WTC11 (cell line): ENCODE results near the gene LHX5. TPM values are rescaled to one million over a fixed set of nuclear protein-coding genes. Genes with fewer than 3 reads are reported as not detected.

Experiments used
- ATAC-seq: fragments of 200-7000 bp; cut with Tn5 transposase; 2 replicates; pipeline ENCODE4 v1.10.0; 2021; ENCODE audit warnings: mild to moderate bottlenecking, moderate library complexity
- CTCF ChIA-PET: fragments of 300-600 bp; sonication (Branson Sonifier 250); formaldehyde crosslinking; loops from one replicate; lab custom pipeline; 2021; ENCODE audit warnings: antibody characterized with exemption; lab: Charles Lee
- POLR2A ChIA-PET: fragments of 350-600 bp; sonication (Branson Sonifier 250); formaldehyde crosslinking; loops from one replicate; lab custom pipeline; 2021; ENCODE audit warnings: antibody characterized with exemption; lab: Charles Lee
- DNase-seq: peaks from one replicate; pipeline ENCODE4 v3.0.0; 2021; ENCODE audit warnings: low spot score
- H3K27ac Mint-ChIP-seq: 2 replicates; pipeline ENCODE4 v1.8.0; 2021; ENCODE audit warnings: mixed read lengths
- H3K27me3 Mint-ChIP-seq: 2 replicates; pipeline ENCODE4 v1.8.0; 2021; ENCODE audit warnings: low read depth, mild to moderate bottlenecking, moderate library complexity, mixed read lengths
- H3K36me3 Mint-ChIP-seq: 2 replicates; pipeline ENCODE4 v1.8.0; 2021; ENCODE audit warnings: mixed read lengths
- H3K4me1 Mint-ChIP-seq: 2 replicates; pipeline ENCODE4 v1.8.0; 2022; ENCODE audit warnings: mixed read lengths
- H3K4me3 Mint-ChIP-seq: 2 replicates; pipeline ENCODE4 v1.8.0; 2021; ENCODE audit warnings: mild to moderate bottlenecking, moderate library complexity, mixed read lengths
- H3K9me3 Mint-ChIP-seq: 2 replicates; pipeline ENCODE4 v1.8.0; 2021; ENCODE audit warnings: mixed read lengths
- AFF4 ChIP-seq: sonication (generic); formaldehyde crosslinking; IDR thresholded peaks from 2 replicates; pipeline ENCODE4 v1.8.1; 2023; ENCODE audit warnings: mild to moderate bottlenecking, missing genetic modification reagents, borderline replicate concordance
- ATF2 ChIP-seq: sonication (generic); formaldehyde crosslinking; IDR thresholded peaks from 2 replicates; pipeline ENCODE4 v1.8.1; 2022; ENCODE audit warnings: low read depth, missing genetic modification reagents, borderline replicate concordance
- E2F5 ChIP-seq: sonication (generic); formaldehyde crosslinking; IDR thresholded peaks from 2 replicates; pipeline ENCODE4 v1.8.1; 2022; ENCODE audit warnings: mild to moderate bottlenecking, moderate library complexity, missing genetic modification reagents
- ETV6 ChIP-seq: sonication (generic); formaldehyde crosslinking; IDR thresholded peaks from 2 replicates; pipeline ENCODE4 v1.8.1; 2022; ENCODE audit warnings: mild to moderate bottlenecking, missing genetic modification reagents
- KAT7 ChIP-seq: sonication (generic); formaldehyde crosslinking; IDR thresholded peaks from 2 replicates; pipeline ENCODE4 v1.8.1; 2023; ENCODE audit warnings: missing genetic modification reagents, mild to moderate bottlenecking, borderline replicate concordance
- SMAD4 ChIP-seq: sonication (generic); formaldehyde crosslinking; IDR thresholded peaks from 2 replicates; pipeline ENCODE4 v1.8.0; 2022; ENCODE audit warnings: mild to moderate bottlenecking, missing genetic modification reagents
- SOX15 ChIP-seq: fragments of 250-450 bp; sonication (Bioruptor Pico); IDR thresholded peaks from 2 replicates; pipeline ENCODE4 v1.9.0; 2021; ENCODE audit warnings: mild to moderate bottlenecking
- SP1 ChIP-seq: sonication (generic); formaldehyde crosslinking; conservative IDR thresholded peaks from 2 replicates; pipeline ENCODE4 v1.8.1; 2022; ENCODE audit warnings: missing genetic modification reagents
- ZBTB43 ChIP-seq: sonication (generic); formaldehyde crosslinking; IDR thresholded peaks from 2 replicates; pipeline ENCODE4 v1.8.1; 2023; ENCODE audit warnings: mild to moderate bottlenecking, missing genetic modification reagents
- ZNF232 ChIP-seq: sonication (generic); formaldehyde crosslinking; IDR thresholded peaks from 2 replicates; pipeline ENCODE4 v1.8.0; 2022; ENCODE audit warnings: mild to moderate bottlenecking, missing genetic modification reagents
- ZNF416 ChIP-seq: fragments of 250-450 bp; sonication (Bioruptor Pico); IDR thresholded peaks from 2 replicates; pipeline ENCODE4 v1.9.0; 2021; ENCODE audit warnings: mild to moderate bottlenecking, inconsistent platforms
- ZNF423 ChIP-seq: fragments of 250-450 bp; sonication (Bioruptor Pico); IDR thresholded peaks from 2 replicates; pipeline ENCODE4 v2.1.2; 2022; ENCODE audit warnings: mild to moderate bottlenecking, moderate library complexity
- ZNF425 ChIP-seq: fragments of 250-450 bp; sonication (Bioruptor Pico); conservative IDR thresholded peaks from 2 replicates; pipeline ENCODE4 v1.9.0; 2021; ENCODE audit warnings: mild to moderate bottlenecking
- ZNF512 ChIP-seq: sonication (generic); formaldehyde crosslinking; IDR thresholded peaks from 2 replicates; pipeline ENCODE4 v1.8.1; 2022; ENCODE audit warnings: missing genetic modification reagents, borderline replicate concordance
- total RNA-seq: library from RNA; stranded (reverse); gene quantifications from 3 replicates; pipeline ENCODE4 v1.2.3, GENCODE V29; 2021

Gene LHX5
- total RNA-seq, 1 experiment from 2014 or later = 3.0 TPM

GRCh38 chr12:113469224-113469948 lies 2.3 kb downstream of the LHX5 start:
- CTCF ChIA-PET = interaction anchor here (0.8 to 7.2 kb wide), 8 partner anchors 7 to 398 kb away, joined by 3 to 89 read pairs (median 3); no protein-coding TSS in a partner anchor
- DNase-seq (no peak), ATAC-seq (no peak)
- H3K27me3 Mint-ChIP-seq = peaks cover 99% of the 10 kb centered on the region
- no peak for TF ChIP-seq ZNF425 (CRISPR knock-in tag)
- no peak for TF ChIP-seq ZNF416 (CRISPR knock-in tag)
- no peak for TF ChIP-seq ZNF423 (CRISPR knock-in tag)
- TF ChIP-seq ATF2 (CRISPR knock-in tag) = no peak
- no peak for TF ChIP-seq SMAD4
- H3K4me3 Mint-ChIP-seq = no peak overlapping the region
- no peak overlapping the region for H3K27ac Mint-ChIP-seq
- POLR2A ChIA-PET = interaction anchor here (0.5 to 0.6 kb wide), 2 partner anchors 46 to 275 kb away, joined by 4 to 8 read pairs; no protein-coding TSS in a partner anchor
- peaks cover 67% of the 10 kb centered on the region for H3K4me1 Mint-ChIP-seq
- H3K36me3 Mint-ChIP-seq = no peaks in the 10 kb centered on the region
- H3K9me3 Mint-ChIP-seq = no peaks in the 10 kb centered on the region

- peak; percentile 11 for ATAC-seq
- peak; percentile 70 for DNase-seq
Observed at GRCh38 chr12:113468365-113469223, 3.1 kb downstream of the LHX5 start.

More at GRCh38 chr12:113468365-113469223, 3.1 kb downstream of the LHX5 start:
- H3K4me1 Mint-ChIP-seq = peaks cover 67% of the 10 kb centered on the region
- H3K4me3 Mint-ChIP-seq = peak overlapping the region; percentile 68
- no peak overlapping the region for H3K27ac Mint-ChIP-seq
- peaks cover 99% of the 10 kb centered on the region for H3K27me3 Mint-ChIP-seq
- no peak for TF ChIP-seq ZNF416 (CRISPR knock-in tag)
- peak; percentile 33; the same call in 1 of the 2 replicates for TF ChIP-seq SP1 (CRISPR knock-in tag)
- TF ChIP-seq KAT7 (CRISPR knock-in tag) = no peak
- no peak for TF ChIP-seq AFF4 (CRISPR knock-in tag)
- TF ChIP-seq SOX15 (CRISPR knock-in tag) = no peak
- 0 out of 2 replicates have a peak, but pooled peaks have one; percentile 19 for TF ChIP-seq ETV6
- no peak for TF ChIP-seq ZBTB43
- TF ChIP-seq ATF2 (CRISPR knock-in tag) = no peak
- no peak for TF ChIP-seq ZNF512 (CRISPR knock-in tag)
- no peak for TF ChIP-seq ZNF232 (CRISPR knock-in tag)
- no peak for TF ChIP-seq E2F5 (CRISPR knock-in tag)
- no peaks in the 10 kb centered on the region for H3K9me3 Mint-ChIP-seq
- no peaks in the 10 kb centered on the region for H3K36me3 Mint-ChIP-seq
- POLR2A ChIA-PET = no interaction called here
- CTCF ChIA-PET = interaction anchor here (0.6 to 7.2 kb wide), 10 partner anchors 7 to 398 kb away, joined by 3 to 89 read pairs (median 3); no protein-coding TSS in a partner anchor
